Measurements from ENCODE around the gene PTGER2. TPM values are rescaled to one million over a fixed set of nuclear protein-coding genes. Genes with fewer than 3 reads are reported as not detected.

PTGER2 gene
- total RNA-seq, 2 donors from 2014 or later, result not detected

- H3K4me3 ChIP-seq (ENCODE audit: low read length), result no peak overlapping the region
- H3K4me1 ChIP-seq (ENCODE audit: control insufficient read depth, insufficient read depth, low read length), result no peaks in the 10 kb centered on the region
- H3K27ac ChIP-seq (ENCODE audit: low read depth, low read length), result no peak overlapping the region
- Mint-ChIP-seq H3K27ac (no peak overlapping the region), H3K4me3 (no peak overlapping the region), H3K36me3 (ENCODE audit: low read depth) (no peaks in the 10 kb centered on the region), H3K4me1 (no peaks in the 10 kb centered on the region), H3K9me3 (no peaks in the 10 kb centered on the region), H3K27me3 (ENCODE audit: insufficient read depth) (no peaks in the 10 kb centered on the region)
- DNase-seq, result no peak
- H3K27me3 ChIP-seq (ENCODE audit: control insufficient read depth, insufficient read depth, low read length, poor library complexity, severe bottlenecking), result no peaks in the 10 kb centered on the region
- H3K36me3 ChIP-seq (ENCODE audit: control insufficient read depth, insufficient read depth, low read length), result no peaks in the 10 kb centered on the region
- H3K9ac ChIP-seq (ENCODE audit: extremely low read depth, low read length, poor library complexity, severe bottlenecking), result no peak overlapping the region
- H3K9me3 ChIP-seq (ENCODE audit: control insufficient read depth, low read length), result no peaks in the 10 kb centered on the region
- WGBS, 2 experiments (ENCODE audit: insufficient coverage in 1 of 2, insufficient read length in 1 of 2), result 100% methylated on average over 1 of the region's 2 CpGs; no CpG with 5 or more reads in 1 of the 2 experiments
- TF ChIP-seq CTCF (conservative IDR thresholded peaks at IDR 0.05), result no peak
These were observed 22.1 kb downstream of the PTGER2 start for GRCh38 chr14:52336241-52336640.

GRCh38 chr14:52338051-52338681 is 24.1 kb downstream of the PTGER2 start:
- Mint-ChIP-seq H3K36me3 (ENCODE audit: low read depth) (no peaks in the 10 kb centered on the region), H3K4me3 (no peak overlapping the region), H3K27me3 (ENCODE audit: insufficient read depth) (no peaks in the 10 kb centered on the region), H3K9me3 (no peaks in the 10 kb centered on the region), H3K4me1 (no peaks in the 10 kb centered on the region), H3K27ac (no peak overlapping the region)
- Histone ChIP-seq H3K9ac (ENCODE audit: extremely low read depth, low read length, poor library complexity, severe bottlenecking) (no peak overlapping the region), H3K4me1 (ENCODE audit: control insufficient read depth, insufficient read depth, low read length) (no peaks in the 10 kb centered on the region), H3K4me3 (ENCODE audit: low read length) (no peak overlapping the region), H3K27ac (ENCODE audit: low read depth, low read length) (no peak overlapping the region), H3K9me3 (ENCODE audit: control insufficient read depth, low read length) (no peaks in the 10 kb centered on the region), H3K36me3 (ENCODE audit: control insufficient read depth, insufficient read depth, low read length) (no peaks in the 10 kb centered on the region), H3K27me3 (ENCODE audit: control insufficient read depth, insufficient read depth, low read length, poor library complexity, severe bottlenecking) (no peaks in the 10 kb centered on the region)
- TF ChIP-seq CTCF (conservative IDR thresholded peaks at IDR 0.05), result no peak
- no peak for DNase-seq
- WGBS, 2 experiments (ENCODE audit: insufficient coverage in 1 of 2, insufficient read length in 1 of 2), result 89 to 100% methylated on average over 1 of the region's 1 CpG

- 95% methylated on average over 1 of the region's 1 CpG; no CpG with 5 or more reads in 1 of the 2 experiments for WGBS, 2 experiments (ENCODE audit: insufficient coverage in 1 of 2, insufficient read length in 1 of 2)
These were observed 25.1 kb downstream of the PTGER2 start for GRCh38 chr14:52339262-52339661.

More at GRCh38 chr14:52339262-52339661, 25.1 kb downstream of the PTGER2 start:
- no peak overlapping the region for H3K4me3 ChIP-seq (ENCODE audit: low read length)
- H3K4me1 Mint-ChIP-seq, result no peaks in the 10 kb centered on the region
- no peaks in the 10 kb centered on the region for H3K36me3 Mint-ChIP-seq (ENCODE audit: low read depth)
- no peak for DNase-seq
- H3K27me3 Mint-ChIP-seq (ENCODE audit: insufficient read depth), result no peaks in the 10 kb centered on the region
- no peak overlapping the region for H3K4me3 Mint-ChIP-seq
- H3K4me1 ChIP-seq (ENCODE audit: control insufficient read depth, insufficient read depth, low read length), result no peaks in the 10 kb centered on the region
- no peak overlapping the region for H3K9ac ChIP-seq (ENCODE audit: extremely low read depth, low read length, poor library complexity, severe bottlenecking)
- no peak overlapping the region for H3K27ac Mint-ChIP-seq
- no peak overlapping the region for H3K27ac ChIP-seq (ENCODE audit: low read depth, low read length)
- H3K9me3 ChIP-seq (ENCODE audit: control insufficient read depth, low read length), result no peaks in the 10 kb centered on the region
- TF ChIP-seq CTCF (conservative IDR thresholded peaks at IDR 0.05), result no peak
- H3K27me3 ChIP-seq (ENCODE audit: control insufficient read depth, insufficient read depth, low read length, poor library complexity, severe bottlenecking), result no peaks in the 10 kb centered on the region
- H3K36me3 ChIP-seq (ENCODE audit: control insufficient read depth, insufficient read depth, low read length), result no peaks in the 10 kb centered on the region
- no peaks in the 10 kb centered on the region for H3K9me3 Mint-ChIP-seq
